Sigmoid colon (tissue), 7 donors: Measurements from ENCODE around the gene ZNF205. TPM values are rescaled to one million over a fixed set of nuclear protein-coding genes. Genes with fewer than 3 reads are reported as not detected.

ENCODE experiments used
- DNase-seq: peaks from one replicate; pipeline ENCODE4 v3.0.0-alpha.2; 2019
- H3K27ac ChIP-seq, 4 donors: fragments of 200-600 bp; sonication (generic); one replicate each; pipeline ENCODE4 v1.5.1; 2016 to 2019; ENCODE audit warnings: mild to moderate bottlenecking in 1 of 4
- H3K27me3 ChIP-seq, 3 donors: fragments of 200-600 bp; sonication (generic); one replicate each; pipeline ENCODE4 v1.5.1; 2019; ENCODE audit warnings: mild to moderate bottlenecking in 1 of 3
- H3K36me3 ChIP-seq, 4 donors: fragments of 200-600 bp; sonication (generic); one replicate each; pipeline ENCODE4 v1.5.1; 2016 to 2019
- H3K4me1 ChIP-seq, 4 donors: fragments of 200-600 bp; sonication (generic); one replicate each; pipeline ENCODE4 v1.5.1; 2017 to 2019
- H3K4me3 ChIP-seq, 4 donors: fragments of 200-600 bp; sonication (generic); one replicate each; pipeline ENCODE4 v1.5.1; 2017 to 2019; ENCODE audit warnings: mild to moderate bottlenecking in 2 of 4, moderate library complexity in 1 of 4
- H3K9me3 ChIP-seq, 4 donors: fragments of 200-600 bp in 3 of 4; sonication (generic) in 3 of 4; one replicate each; pipeline versions ENCODE4 v1.5.1 to v1.6.1; 2013 to 2019
- EP300 ChIP-seq, 4 donors: sonication (generic); formaldehyde crosslinking; IDR thresholded peaks; one replicate each; pipeline ENCODE4 v1.6.1; 2017; ENCODE audit warnings: antibody characterized with exemption in 4 of 4
- POLR2A ChIP-seq, 2 donors: fragments of 450-650 bp; IDR thresholded peaks; one replicate each; pipeline ENCODE4 v1.6.1; 2016; ENCODE audit warnings: antibody characterized with exemption in 2 of 2, mild to moderate bottlenecking in 2 of 2, moderate library complexity in 2 of 2
- POLR2AphosphoS5 ChIP-seq, 4 donors: sonication (generic); formaldehyde crosslinking; IDR thresholded peaks; one replicate each; pipeline ENCODE4 v1.6.1; 2017; ENCODE audit warnings: antibody characterized with exemption in 4 of 4
- WGBS, 2 donors: extraction: QIAGEN DNeasy Blood & Tissue Kit; methylation state at CpG; one replicate each; pipeline ENCODE4 v1.1.7; 2013; 5-methylcytosine and 5-hydroxymethylcytosine counted together
- intact Hi-C: fragments of 100-400 bp; cut with DNase I; formaldehyde crosslinking; loops from one replicate; pipeline ENCODE4 v1.15.1; 2023
- polyA plus RNA-seq, 3 donors: library from polyadenylated mRNA; stranded (reverse); fragments of 200-250 nt; gene quantifications; one replicate each; pipeline ENCODE4 v1.2.3, GENCODE V29; 2013
- total RNA-seq, 4 donors: library from RNA; depleted of rRNA; stranded (reverse); fragments of >200 nt; gene quantifications; one replicate each; pipeline ENCODE4 v1.1.0, GENCODE V29; 2016
- TF ChIP-seq, protein P1 (sequence below), 4 experiments: fragments of 450-650 bp in 3 of 4; fragments of 200-600 bp in 1 of 4; IDR thresholded peaks; one replicate each; pipeline ENCODE4 v1.5.1; 2016 to 2019; ENCODE audit warnings: antibody characterized with exemption in 4 of 4, mild to moderate bottlenecking in 3 of 4, moderate library complexity in 2 of 4
- donor health status: healthy with polysubstance abuse.
- donor health status: Bipolar disorder and iron deficiency.
- donor health status: healthy.

ZNF205 gene
- total and polyA plus RNA-seq, 7 donors, result 6.6 to 17.5 (median 15.8) TPM

DNA sequence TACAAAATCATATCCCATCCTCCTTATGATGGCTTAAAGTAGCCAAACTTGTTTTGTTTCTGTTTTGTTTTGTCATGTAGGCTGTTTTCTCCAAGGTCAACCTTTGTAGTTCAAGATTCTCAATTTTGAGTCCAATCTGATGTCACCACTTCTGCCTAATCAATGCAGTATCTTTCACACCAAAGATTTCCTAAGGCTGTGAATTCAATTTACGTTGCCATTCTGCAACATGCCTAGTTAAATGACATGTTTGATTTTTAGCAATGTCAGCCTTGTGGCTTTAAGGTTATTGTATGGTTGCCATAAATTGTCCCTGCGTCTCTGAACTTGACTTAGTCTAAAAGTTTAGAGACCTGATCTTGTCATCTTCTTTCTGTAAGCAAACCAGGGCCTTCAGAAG lies 42.8 kb downstream of the ZNF205 start:
- Histone ChIP-seq H3K36me3 (no peaks in the 10 kb centered on the region), H3K4me1 (peaks cover 0 to 45% (median 30%) of the 10 kb centered on the region in 4 donors), H3K9me3 (no peaks in the 10 kb centered on the region), H3K27me3 (peaks cover 0 to 8% (median 4%) of the 10 kb centered on the region in 3 donors), H3K4me3 (no peak overlapping the region), H3K27ac (no peak overlapping the region)
- WGBS, 2 donors, result 64 to 87% methylated on average over 2 of the region's 2 CpGs
- no peak for DNase-seq
- intact Hi-C loops, result loop anchor here (10.0 kb wide), 2 partner anchors 240 to 380 kb away; partner anchors contain the start of genes ELOB and FLYWCH1
- TF ChIP-seq POLR2AphosphoS5 (IDR thresholded peaks at IDR 0.05), result no peak
- TF ChIP-seq EP300 (IDR thresholded peaks at IDR 0.05), result no peak
- TF ChIP-seq, protein P1, sequence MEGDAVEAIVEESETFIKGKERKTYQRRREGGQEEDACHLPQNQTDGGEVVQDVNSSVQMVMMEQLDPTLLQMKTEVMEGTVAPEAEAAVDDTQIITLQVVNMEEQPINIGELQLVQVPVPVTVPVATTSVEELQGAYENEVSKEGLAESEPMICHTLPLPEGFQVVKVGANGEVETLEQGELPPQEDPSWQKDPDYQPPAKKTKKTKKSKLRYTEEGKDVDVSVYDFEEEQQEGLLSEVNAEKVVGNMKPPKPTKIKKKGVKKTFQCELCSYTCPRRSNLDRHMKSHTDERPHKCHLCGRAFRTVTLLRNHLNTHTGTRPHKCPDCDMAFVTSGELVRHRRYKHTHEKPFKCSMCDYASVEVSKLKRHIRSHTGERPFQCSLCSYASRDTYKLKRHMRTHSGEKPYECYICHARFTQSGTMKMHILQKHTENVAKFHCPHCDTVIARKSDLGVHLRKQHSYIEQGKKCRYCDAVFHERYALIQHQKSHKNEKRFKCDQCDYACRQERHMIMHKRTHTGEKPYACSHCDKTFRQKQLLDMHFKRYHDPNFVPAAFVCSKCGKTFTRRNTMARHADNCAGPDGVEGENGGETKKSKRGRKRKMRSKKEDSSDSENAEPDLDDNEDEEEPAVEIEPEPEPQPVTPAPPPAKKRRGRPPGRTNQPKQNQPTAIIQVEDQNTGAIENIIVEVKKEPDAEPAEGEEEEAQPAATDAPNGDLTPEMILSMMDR (IDR thresholded peaks at IDR 0.05), result no peak
- no peak for TF ChIP-seq POLR2A (IDR thresholded peaks at IDR 0.05)

DNA sequence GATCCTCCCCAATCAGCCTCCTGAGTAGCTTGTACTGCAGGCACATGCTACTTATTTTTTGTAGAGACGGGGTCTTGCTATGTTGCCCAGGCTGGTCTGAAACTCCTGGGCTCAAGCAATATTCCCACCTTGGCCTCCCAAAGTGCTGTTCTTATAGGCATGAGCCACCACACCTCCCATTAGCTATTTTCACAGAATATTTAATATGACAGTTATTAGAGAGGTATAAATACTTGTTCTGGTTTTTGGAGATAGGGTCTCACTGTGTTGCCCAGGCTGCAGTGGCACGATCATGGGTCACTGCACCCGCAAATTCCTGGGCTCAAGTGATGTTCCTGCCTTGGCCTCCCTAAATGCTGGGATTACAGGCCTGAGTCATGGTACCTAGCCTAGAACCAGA lies 43.6 kb downstream of the ZNF205 start:
- Histone ChIP-seq H3K27me3 (peaks cover 0 to 14% (median 6%) of the 10 kb centered on the region in 3 donors), H3K9me3 (no peaks in the 10 kb centered on the region), H3K36me3 (no peaks in the 10 kb centered on the region), H3K4me3 (no peak overlapping the region), H3K27ac (no peak overlapping the region), H3K4me1 (peaks cover 0 to 43% (median 29%) of the 10 kb centered on the region in 4 donors)
- TF ChIP-seq, protein P1 (IDR thresholded peaks at IDR 0.05), result no peak
- TF ChIP-seq POLR2A (IDR thresholded peaks at IDR 0.05) (no peak), EP300 (IDR thresholded peaks at IDR 0.05) (no peak), POLR2AphosphoS5 (IDR thresholded peaks at IDR 0.05) (no peak)
- 93 to 98% methylated on average over 3 of the region's 3 CpGs for WGBS, 2 donors
- intact Hi-C loops, result loop anchor here (10.0 kb wide), 2 partner anchors 241 to 381 kb away; partner anchors contain the start of genes ELOB and FLYWCH1
- no peak for DNase-seq

DNA sequence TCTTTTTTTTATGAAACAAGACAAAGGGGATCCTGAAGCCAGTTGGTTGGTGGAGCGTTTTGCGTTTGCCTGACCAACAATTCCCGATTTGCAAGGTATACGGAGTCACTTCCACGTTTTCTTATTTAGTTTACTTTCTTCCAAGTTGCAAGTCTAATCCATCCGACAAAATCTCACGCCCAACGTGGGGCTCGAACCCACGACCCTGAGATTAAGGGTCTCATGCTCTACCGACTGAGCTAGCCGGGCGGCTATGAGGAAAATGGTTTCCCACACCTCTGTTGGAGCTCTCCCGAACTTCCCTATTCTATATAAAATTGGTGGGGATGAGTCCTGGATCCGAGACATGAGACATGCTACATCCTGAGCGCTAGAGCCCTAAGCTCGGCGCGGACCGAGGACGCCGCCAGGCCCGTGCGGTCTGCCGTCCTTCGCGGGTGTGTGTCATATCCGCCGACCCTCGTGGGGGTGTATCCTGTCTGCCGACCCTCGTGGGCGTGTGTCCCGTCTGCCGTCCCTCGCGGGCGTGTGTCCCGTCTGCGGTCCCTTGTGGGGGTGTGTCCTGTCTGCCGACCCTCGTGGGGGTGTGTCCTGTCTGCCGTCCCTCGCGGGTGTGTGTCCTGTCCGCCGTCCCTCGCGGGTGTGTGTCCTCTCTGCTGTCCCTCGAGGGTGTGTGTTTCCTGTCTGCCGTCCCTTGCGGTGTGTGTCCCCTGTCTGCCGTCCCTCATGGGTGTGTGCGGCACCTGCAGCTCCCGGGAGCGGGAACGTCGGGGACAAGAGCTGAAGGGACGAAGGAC lies 45.0 kb downstream of the ZNF205 start:
- DNase-seq, result peak; percentile 82

DNA sequence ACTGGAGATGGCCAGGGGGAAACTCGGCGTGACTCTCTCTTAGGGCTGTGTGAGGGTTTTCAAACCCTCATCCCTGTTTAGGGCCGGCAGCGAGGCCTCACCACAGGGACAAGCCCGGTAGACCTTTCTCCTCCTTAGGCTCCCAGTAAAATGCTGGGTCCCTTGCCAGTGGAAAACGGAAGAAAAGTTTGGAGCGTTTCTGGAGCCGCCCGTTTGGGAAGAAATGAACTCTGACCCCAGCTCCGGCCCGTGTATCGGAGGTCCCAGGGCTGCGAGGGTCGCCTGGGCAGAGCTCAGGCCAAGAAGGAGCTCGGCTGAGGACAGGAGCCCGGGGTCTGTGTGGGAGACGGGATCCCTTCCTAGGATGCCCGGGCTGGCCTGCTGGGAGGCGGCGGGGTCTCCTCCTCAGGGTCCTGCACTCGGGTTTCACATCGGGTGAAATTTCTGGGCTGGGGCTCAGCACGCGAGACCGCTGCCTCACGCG lies 45.7 kb downstream of the ZNF205 start:
- H3K27ac ChIP-seq, result peak overlapping the region; percentile 78 to 87 (median 86)
- TF ChIP-seq POLR2A (IDR thresholded peaks at IDR 0.05), result no peak
- whole genome bisulfite sequencing, 2 donors, result 0 to 1% methylated on average over 27 of the region's 27 CpGs
- H3K4me1 ChIP-seq, result peaks cover 0 to 27% (median 16%) of the 10 kb centered on the region in 4 donors
- no peaks in the 10 kb centered on the region for H3K36me3 ChIP-seq
- H3K4me3 ChIP-seq, result peak overlapping the region; percentile 52 to 92 (median 78)
- intact Hi-C loops, result loop anchor here (10.0 kb wide), 2 partner anchors 243 to 383 kb away; partner anchors contain the start of genes ELOB and FLYWCH1
- DNase-seq, result no peak
- no peaks in the 10 kb centered on the region for H3K9me3 ChIP-seq
- H3K27me3 ChIP-seq, result peaks cover 0 to 31% (median 6%) of the 10 kb centered on the region in 3 donors

More for the DNA sequence above, 45.0 kb downstream of the ZNF205 start:
- intact Hi-C loops, result loop anchor here (10.0 kb wide), 2 partner anchors 243 to 383 kb away; partner anchors contain the start of genes ELOB and FLYWCH1
- 1 to 2% methylated on average over 59 of the region's 59 CpGs for WGBS, 2 donors
- Histone ChIP-seq H3K27ac (peak overlapping the region; percentile 78 to 87 (median 86)), H3K4me3 (peak overlapping the region; percentile 52 to 92 (median 78)), H3K4me1 (peaks cover 0 to 28% (median 18%) of the 10 kb centered on the region in 4 donors), H3K9me3 (no peaks in the 10 kb centered on the region), H3K36me3 (no peaks in the 10 kb centered on the region), H3K27me3 (peaks cover 0 to 27% (median 6%) of the 10 kb centered on the region in 3 donors)
- TF ChIP-seq POLR2AphosphoS5 (IDR thresholded peaks at IDR 0.05) (no peak), POLR2A (IDR thresholded peaks at IDR 0.05) (no peak), EP300 (IDR thresholded peaks at IDR 0.05) (no peak)
- TF ChIP-seq, protein P1 (IDR thresholded peaks at IDR 0.05), result no peak
